ENCODE results near the gene CNPY1.

Gene CNPY1

DNA sequence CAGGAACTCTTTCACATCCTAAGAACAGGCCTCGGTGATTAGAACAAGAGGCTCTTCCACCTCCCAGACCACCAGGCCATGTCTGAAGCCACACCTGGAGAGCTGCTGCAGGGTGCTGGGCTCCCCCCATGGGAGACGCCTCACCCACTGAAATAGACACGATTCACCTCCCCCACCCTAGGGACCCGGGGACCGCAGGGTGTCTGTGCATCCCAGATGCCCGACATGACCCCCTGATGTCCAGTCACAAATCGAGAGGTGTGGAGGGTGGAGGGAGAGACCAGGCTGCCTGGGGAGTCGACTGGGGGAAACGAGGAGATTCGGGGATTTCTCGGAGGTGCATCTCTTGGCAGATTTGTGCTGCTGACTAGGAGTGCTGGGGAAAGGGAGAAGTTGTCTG, 31.0 kb downstream of the CNPY1 start:
- TF ChIP-seq, protein P1, sequence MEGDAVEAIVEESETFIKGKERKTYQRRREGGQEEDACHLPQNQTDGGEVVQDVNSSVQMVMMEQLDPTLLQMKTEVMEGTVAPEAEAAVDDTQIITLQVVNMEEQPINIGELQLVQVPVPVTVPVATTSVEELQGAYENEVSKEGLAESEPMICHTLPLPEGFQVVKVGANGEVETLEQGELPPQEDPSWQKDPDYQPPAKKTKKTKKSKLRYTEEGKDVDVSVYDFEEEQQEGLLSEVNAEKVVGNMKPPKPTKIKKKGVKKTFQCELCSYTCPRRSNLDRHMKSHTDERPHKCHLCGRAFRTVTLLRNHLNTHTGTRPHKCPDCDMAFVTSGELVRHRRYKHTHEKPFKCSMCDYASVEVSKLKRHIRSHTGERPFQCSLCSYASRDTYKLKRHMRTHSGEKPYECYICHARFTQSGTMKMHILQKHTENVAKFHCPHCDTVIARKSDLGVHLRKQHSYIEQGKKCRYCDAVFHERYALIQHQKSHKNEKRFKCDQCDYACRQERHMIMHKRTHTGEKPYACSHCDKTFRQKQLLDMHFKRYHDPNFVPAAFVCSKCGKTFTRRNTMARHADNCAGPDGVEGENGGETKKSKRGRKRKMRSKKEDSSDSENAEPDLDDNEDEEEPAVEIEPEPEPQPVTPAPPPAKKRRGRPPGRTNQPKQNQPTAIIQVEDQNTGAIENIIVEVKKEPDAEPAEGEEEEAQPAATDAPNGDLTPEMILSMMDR (conservative IDR thresholded peaks at IDR 0.05; ENCODE audit: low read depth, low read length): no peak
- DNase-seq (ENCODE audit: low read depth): no peak
- H3K4me3 ChIP-seq (ENCODE audit: low read depth, low read length): no peak overlapping the region

DNA sequence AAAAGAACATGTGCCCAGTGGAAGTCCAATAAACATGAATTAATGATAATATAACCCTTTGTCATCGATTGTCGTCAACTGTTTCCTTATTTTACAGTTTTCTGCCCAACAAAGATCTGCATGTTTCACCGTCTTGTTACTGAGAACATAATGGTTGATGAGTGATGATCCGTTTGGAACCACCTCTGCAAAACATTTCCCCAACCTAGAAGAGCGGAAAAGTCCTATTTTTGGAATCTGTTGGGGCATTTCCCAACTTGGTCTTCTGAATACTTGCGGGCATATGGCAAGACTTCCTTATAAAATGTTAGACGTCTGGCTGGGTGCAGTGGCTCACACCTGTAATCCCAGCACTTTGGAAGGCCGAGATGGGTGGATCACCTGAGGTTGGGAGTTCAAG, 32.1 kb downstream of the CNPY1 start:
- H3K4me3 ChIP-seq (ENCODE audit: low read depth, low read length): no peak overlapping the region
- TF ChIP-seq, protein P1 (conservative IDR thresholded peaks at IDR 0.05; ENCODE audit: low read depth, low read length): no peak
- no peak for DNase-seq (ENCODE audit: low read depth)

DNA sequence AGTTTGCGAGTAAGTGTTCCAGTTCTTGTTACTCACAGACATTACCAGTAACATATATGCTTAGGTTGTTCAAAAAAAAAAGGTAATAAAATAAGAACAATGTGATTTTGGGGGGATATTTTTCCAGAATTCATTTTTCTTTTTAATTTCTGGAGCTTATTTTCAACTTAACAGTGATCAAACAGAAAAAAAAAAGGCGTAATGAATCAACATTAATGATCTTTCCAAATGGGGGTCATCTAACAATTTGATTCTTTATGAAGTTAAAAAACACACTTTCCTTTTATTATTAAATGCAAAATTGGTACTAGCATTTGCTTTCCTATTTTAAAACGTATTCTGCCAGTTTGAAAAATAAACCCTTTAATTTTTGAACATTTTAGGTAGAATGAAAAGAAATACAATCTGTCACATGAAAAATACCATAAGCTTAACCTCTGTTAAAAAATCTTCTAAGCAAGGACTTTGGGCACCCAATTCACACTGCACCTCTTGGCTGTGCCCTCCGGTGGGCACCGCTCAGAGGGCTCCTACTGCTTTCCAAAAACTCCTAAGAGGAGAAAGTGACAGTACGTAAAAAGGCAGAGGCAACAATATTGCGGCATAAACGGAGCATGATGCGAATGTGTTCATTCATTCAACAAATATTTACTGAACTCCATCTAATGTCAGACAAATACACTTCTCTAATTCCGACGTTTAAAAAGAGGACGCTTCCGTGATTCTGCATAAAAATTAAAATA, 32.6 kb downstream of the CNPY1 start:
- DNase-seq (ENCODE audit: low read depth): no peak
- no peak overlapping the region for H3K4me3 ChIP-seq (ENCODE audit: low read depth, low read length)

DNA sequence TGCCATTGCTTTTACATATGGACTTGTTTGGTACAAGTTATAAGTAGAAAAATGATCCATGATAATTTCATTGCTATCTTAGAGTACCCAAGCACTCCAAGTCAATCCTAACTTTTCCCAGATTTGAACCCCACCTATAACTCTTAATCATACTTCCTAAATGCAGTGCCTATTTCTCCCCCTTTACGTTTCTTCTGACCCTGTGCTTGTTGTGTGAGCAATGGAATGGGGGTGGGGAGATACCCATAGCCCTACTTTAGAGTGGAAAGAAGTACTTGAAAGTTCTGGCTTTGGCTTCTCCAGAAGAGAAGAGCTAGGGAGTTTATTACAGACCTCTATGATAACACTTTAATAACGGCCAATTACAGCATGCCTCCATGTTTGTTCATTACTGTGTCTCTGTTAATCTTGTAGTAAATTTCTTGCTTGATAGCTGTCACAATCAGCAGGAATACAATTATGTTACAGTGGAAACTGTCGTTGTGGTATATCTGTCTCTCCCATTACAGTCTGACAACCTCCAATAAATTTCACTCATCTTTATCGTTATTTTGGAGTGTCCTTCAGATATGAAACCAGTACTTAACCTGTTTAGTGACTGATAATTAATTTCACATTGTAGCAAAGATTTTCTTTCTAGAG, 34.0 kb downstream of the CNPY1 start:
- DNase-seq (ENCODE audit: low read depth): no peak
- H3K4me3 ChIP-seq (ENCODE audit: low read depth, low read length): no peak overlapping the region
- TF ChIP-seq, protein P1 (conservative IDR thresholded peaks at IDR 0.05; ENCODE audit: low read depth, low read length): no peak

More for the DNA sequence above, 32.6 kb downstream of the CNPY1 start:
- TF ChIP-seq, protein P1 (conservative IDR thresholded peaks at IDR 0.05; ENCODE audit: low read depth, low read length): no peak

DNA sequence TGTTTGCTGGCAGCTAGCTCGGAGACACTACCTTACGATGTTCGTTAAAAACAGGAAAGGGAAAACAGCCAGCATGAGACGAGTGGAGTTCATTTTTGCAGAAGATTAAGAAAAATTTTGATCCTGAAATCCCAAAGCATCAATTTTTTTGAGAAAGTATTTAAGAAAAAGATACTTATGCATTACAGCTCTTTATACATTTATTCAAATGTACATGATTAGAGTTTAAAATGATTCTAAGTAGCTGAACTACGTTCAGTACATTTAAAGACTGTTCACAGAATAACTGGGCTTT, 34.7 kb downstream of the CNPY1 start:
- DNase-seq (ENCODE audit: low read depth): no peak
- no peak overlapping the region for H3K4me3 ChIP-seq (ENCODE audit: low read depth, low read length)
- TF ChIP-seq, protein P1 (conservative IDR thresholded peaks at IDR 0.05; ENCODE audit: low read depth, low read length): no peak

DNA sequence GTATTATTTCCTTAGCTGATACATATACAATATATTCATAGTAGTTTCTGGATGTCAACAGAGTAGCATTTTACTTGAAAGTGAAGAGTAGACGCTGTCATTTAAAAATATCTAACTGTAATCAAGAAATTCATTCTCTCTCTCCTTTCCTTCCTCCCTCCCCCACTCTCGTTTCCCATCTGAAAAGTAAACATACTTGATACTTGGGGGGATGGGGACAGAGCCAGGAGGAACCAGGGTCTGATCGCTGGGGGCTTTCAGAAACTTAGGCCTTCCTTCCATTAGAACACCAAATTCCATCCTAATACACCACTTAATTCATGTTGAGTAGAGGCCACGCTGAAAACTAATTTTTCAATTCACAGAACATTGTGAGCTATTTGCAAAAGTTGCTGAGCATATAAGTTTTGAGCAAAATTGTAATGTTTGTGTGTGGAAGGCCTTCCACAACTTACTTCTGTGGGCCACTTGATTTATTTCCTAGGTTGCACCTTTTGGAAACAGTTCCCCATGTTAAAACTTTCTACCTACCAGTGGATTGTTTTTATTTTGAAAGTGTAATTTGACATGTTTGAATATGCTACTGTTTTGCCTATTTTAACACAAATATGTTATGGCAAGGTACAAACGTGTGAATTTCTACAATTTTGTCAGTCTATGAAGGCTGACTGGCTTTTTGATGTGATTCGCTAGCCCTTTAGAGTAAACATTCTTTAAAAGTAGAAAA, 35.2 kb downstream of the CNPY1 start:
- no peak for DNase-seq (ENCODE audit: low read depth)
- TF ChIP-seq, protein P1 (conservative IDR thresholded peaks at IDR 0.05; ENCODE audit: low read depth, low read length): no peak
- H3K4me3 ChIP-seq (ENCODE audit: low read depth, low read length): no peak overlapping the region
